ENCODE results near the gene GAN. TPM values are rescaled to one million over a fixed set of nuclear protein-coding genes. Genes with fewer than 3 reads are reported as not detected.

Gene GAN
- total and polyA plus RNA-seq, 9 of the 15 experiments (the other 6 are each of a cell fraction or from before 2014, with no cell fraction given), result 0.83 to 15.1 (median 5.2) TPM

DNA sequence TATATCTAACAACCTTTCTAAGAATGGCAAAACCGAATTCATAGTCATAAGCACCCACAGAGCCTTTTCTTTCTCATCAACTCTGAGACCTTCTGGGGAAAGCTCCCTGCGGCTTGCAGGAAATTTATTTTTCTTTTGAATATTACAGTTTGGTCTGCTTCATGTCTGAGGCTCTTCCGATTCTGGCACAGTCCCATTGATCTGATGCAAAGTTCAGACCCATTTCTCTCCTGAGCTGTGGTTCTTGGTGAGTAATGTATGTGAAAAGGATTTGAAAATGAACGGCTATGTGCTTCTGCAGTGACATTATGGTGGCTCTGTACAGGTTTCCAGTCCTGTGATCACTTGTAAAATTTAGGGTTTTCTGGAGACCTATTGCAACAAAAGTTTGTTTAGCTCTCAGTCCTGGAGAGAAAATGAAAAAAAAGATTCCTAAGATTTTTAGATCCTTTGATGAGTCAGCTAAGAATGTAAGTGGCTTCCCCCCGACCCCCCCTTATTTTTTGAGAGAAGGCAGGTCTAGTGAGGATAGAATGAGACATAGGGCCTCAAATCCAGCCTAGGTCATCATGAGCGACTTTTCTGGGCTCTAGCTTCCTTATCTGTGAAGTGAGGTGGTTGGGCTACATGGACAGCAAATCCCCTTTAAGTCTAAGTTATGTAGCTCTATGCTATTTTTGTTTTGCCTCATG, 4.6 kb downstream of the GAN start (continued):
- TF ChIP-seq, protein P1, sequence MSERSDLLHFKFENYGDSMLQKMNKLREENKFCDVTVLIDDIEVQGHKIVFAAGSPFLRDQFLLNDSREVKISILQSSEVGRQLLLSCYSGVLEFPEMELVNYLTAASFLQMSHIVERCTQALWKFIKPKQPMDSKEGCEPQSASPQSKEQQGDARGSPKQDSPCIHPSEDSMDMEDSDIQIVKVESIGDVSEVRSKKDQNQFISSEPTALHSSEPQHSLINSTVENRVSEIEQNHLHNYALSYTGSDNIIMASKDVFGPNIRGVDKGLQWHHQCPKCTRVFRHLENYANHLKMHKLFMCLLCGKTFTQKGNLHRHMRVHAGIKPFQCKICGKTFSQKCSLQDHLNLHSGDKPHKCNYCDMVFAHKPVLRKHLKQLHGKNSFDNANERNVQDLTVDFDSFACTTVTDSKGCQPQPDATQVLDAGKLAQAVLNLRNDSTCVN (CRISPR knock-in tag; IDR thresholded peaks at IDR 0.05), result no peak
- TF ChIP-seq BRD4 (IDR thresholded peaks at IDR 0.05), result no peak
- no peak for TF ChIP-seq TRIM24 (IDR thresholded peaks at IDR 0.05)
- no peak for TF ChIP-seq KDM2B (CRISPR knock-in tag; IDR thresholded peaks at IDR 0.05)
- TF ChIP-seq ZNF41 (CRISPR knock-in tag; conservative IDR thresholded peaks at IDR 0.05), result no peak
- TF ChIP-seq GABPB1 (CRISPR knock-in tag; IDR thresholded peaks at IDR 0.05), result no peak
- TF ChIP-seq RCOR1 (IDR thresholded peaks at IDR 0.05; ENCODE audit: borderline replicate concordance in 1 of 2, low read depth in 2 of 2, low read length in 2 of 2), result no peak
- TF ChIP-seq JUN (IDR thresholded peaks at IDR 0.05; ENCODE audit: borderline replicate concordance, low read depth, low read length), result 0 out of 2 replicates have a peak, but pooled peaks have one; percentile 4
- TF ChIP-seq JUN (CRISPR knock-in tag; IDR thresholded peaks at IDR 0.05; ENCODE audit: borderline replicate concordance), result no peak
- TF ChIP-seq, protein P2, sequence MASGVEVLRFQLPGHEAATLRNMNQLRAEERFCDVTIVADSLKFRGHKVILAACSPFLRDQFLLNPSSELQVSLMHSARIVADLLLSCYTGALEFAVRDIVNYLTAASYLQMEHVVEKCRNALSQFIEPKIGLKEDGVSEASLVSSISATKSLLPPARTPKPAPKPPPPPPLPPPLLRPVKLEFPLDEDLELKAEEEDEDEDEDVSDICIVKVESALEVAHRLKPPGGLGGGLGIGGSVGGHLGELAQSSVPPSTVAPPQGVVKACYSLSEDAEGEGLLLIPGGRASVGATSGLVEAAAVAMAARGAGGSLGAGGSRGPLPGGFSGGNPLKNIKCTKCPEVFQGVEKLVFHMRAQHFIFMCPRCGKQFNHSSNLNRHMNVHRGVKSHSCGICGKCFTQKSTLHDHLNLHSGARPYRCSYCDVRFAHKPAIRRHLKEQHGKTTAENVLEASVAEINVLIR (CRISPR knock-in tag; IDR thresholded peaks at IDR 0.05), result no peak
- TF ChIP-seq BMI1 (IDR thresholded peaks at IDR 0.05; ENCODE audit: low read length), result no peak
- TF ChIP-seq, protein P3, sequence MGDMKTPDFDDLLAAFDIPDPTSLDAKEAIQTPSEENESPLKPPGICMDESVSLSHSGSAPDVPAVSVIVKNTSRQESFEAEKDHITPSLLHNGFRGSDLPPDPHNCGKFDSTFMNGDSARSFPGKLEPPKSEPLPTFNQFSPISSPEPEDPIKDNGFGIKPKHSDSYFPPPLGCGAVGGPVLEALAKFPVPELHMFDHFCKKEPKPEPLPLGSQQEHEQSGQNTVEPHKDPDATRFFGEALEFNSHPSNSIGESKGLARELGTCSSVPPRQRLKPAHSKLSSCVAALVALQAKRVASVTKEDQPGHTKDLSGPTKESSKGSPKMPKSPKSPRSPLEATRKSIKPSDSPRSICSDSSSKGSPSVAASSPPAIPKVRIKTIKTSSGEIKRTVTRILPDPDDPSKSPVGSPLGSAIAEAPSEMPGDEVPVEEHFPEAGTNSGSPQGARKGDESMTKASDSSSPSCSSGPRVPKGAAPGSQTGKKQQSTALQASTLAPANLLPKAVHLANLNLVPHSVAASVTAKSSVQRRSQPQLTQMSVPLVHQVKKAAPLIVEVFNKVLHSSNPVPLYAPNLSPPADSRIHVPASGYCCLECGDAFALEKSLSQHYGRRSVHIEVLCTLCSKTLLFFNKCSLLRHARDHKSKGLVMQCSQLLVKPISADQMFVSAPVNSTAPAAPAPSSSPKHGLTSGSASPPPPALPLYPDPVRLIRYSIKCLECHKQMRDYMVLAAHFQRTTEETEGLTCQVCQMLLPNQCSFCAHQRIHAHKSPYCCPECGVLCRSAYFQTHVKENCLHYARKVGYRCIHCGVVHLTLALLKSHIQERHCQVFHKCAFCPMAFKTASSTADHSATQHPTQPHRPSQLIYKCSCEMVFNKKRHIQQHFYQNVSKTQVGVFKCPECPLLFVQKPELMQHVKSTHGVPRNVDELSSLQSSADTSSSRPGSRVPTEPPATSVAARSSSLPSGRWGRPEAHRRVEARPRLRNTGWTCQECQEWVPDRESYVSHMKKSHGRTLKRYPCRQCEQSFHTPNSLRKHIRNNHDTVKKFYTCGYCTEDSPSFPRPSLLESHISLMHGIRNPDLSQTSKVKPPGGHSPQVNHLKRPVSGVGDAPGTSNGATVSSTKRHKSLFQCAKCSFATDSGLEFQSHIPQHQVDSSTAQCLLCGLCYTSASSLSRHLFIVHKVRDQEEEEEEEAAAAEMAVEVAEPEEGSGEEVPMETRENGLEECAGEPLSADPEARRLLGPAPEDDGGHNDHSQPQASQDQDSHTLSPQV (IDR thresholded peaks at IDR 0.05), result no peak
- TF ChIP-seq, protein P4, sequence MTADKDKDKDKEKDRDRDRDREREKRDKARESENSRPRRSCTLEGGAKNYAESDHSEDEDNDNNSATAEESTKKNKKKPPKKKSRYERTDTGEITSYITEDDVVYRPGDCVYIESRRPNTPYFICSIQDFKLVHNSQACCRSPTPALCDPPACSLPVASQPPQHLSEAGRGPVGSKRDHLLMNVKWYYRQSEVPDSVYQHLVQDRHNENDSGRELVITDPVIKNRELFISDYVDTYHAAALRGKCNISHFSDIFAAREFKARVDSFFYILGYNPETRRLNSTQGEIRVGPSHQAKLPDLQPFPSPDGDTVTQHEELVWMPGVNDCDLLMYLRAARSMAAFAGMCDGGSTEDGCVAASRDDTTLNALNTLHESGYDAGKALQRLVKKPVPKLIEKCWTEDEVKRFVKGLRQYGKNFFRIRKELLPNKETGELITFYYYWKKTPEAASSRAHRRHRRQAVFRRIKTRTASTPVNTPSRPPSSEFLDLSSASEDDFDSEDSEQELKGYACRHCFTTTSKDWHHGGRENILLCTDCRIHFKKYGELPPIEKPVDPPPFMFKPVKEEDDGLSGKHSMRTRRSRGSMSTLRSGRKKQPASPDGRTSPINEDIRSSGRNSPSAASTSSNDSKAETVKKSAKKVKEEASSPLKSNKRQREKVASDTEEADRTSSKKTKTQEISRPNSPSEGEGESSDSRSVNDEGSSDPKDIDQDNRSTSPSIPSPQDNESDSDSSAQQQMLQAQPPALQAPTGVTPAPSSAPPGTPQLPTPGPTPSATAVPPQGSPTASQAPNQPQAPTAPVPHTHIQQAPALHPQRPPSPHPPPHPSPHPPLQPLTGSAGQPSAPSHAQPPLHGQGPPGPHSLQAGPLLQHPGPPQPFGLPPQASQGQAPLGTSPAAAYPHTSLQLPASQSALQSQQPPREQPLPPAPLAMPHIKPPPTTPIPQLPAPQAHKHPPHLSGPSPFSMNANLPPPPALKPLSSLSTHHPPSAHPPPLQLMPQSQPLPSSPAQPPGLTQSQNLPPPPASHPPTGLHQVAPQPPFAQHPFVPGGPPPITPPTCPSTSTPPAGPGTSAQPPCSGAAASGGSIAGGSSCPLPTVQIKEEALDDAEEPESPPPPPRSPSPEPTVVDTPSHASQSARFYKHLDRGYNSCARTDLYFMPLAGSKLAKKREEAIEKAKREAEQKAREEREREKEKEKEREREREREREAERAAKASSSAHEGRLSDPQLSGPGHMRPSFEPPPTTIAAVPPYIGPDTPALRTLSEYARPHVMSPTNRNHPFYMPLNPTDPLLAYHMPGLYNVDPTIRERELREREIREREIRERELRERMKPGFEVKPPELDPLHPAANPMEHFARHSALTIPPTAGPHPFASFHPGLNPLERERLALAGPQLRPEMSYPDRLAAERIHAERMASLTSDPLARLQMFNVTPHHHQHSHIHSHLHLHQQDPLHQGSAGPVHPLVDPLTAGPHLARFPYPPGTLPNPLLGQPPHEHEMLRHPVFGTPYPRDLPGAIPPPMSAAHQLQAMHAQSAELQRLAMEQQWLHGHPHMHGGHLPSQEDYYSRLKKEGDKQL (CRISPR knock-in tag; IDR thresholded peaks at IDR 0.05; ENCODE audit: borderline replicate concordance), result no peak
